ENCODE data around the gene GRB7.
"Not testable (repeated sequence)": the region's sequence is repeated elsewhere in the genome, so short reads cannot be mapped to it uniquely, and the experiment has no call there.

GRB7 gene

DNA sequence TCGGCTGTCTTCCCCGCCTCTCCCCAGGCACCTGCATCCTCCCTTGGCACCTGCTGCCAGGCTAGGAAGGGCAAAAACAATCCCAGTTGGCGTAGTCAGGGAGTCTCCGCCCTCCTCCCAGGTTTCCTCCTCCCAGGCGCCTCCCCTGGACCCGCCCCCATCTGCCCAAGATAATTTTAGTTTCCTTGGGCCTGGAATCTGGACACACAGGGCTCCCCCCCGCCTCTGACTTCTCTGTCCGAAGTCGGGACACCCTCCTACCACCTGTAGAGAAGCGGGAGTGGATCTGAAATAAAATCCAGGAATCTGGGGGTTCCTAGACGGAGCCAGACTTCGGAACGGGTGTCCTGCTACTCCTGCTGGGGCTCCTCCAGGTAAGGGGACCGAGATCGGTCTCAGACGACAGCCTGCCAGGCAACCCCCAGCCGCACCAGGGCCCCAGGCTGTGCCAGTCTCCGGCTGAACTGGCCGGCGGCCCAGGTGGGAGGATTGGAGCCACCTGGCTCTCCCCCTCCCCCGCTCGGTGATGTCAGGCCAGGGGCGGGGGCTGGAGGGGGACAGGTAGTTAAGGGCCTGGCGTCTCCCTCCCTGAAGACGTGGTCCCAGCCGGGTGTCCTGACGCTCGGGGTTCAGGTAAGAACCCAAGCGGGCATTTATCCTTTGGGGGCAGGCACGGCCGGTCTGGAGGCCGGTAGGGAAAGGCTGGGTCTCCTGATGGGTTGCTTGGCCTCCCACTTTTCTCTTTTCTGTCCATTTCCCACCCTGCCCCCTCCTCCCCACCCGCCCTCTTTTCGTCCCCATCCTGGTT lies at the start of gene GRB7:
Gene GRB7 (plus strand): TSS at position 179 of the 808 bp plus-strand sequence. CDS start 4,364 bp downstream, outside the sequence.
- no peak for DNase-seq

- DNase-seq, result no peak
Observed at GRCh38 chr17:39688475-39688835, 49.3 kb upstream of the GRB7 start.

- no peak for DNase-seq
Observed at GRCh38 chr17:39688945-39689344, 48.8 kb upstream of the GRB7 start.

DNA sequence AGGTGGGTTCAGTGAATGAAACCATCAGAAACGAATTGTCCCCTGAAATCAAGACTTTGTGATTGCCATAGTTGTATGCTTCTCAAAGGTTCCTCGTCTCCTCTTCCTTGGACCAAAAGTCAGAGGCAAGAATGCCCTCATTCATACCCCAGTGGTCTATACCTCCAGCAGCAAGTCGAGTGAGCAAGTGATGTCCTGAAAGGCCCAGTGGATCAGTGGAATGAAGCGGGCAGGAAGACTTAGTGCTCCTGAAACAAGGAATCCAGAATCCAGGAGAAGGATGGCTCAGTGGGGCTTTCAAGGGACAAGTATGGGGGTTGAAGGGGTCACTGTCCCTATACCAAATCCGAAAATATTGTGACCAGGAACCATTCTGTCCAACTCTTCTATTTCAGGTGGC lies 43.1 kb upstream of the GRB7 start:
- DNase-seq, result no peak

DNA sequence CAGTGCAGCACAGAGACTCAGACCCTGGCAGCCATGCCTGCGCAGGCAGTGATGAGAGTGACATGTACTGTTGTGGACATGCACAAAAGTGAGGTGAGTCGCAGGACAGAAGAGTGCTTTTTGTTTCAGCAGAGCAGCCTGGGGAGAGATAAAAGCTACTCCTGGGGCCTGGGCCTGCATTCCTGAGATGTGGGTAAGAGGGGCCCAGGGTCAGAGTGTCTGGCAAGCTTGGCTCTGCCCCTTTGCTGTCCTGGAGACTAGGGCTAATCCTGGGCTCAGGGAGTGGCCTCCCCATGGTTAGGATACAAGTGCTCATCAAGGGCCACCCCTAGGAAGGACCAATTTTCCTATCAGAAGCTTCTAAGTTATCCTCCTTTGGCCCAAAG lies 42.7 kb upstream of the GRB7 start:
- no peak for DNase-seq

- DNase-seq, result no peak
Observed at GRCh38 chr17:39696731-39697130, 41.0 kb upstream of the GRB7 start.

- no peak for DNase-seq
Observed at GRCh38 chr17:39697961-39698360, 39.8 kb upstream of the GRB7 start.

GRCh38 chr17:39699157-39699817 lies 38.5 kb upstream of the GRB7 start:
- not testable (repeated sequence) for DNase-seq

GRCh38 chr17:39699818-39700147 lies 38.0 kb upstream of the GRB7 start, which contains the start of gene ERBB2:
TSS of gene ERBB2 (plus strand) at chr17:39700064. CDS start at chr17:39700239, 175 bp downstream.
- no peak for DNase-seq

- no peak for DNase-seq
Observed at GRCh38 chr17:39700148-39700987, 37.4 kb upstream of the GRB7 start.

- no peak for DNase-seq
Observed at GRCh38 chr17:39701012-39701783, 36.5 kb upstream of the GRB7 start.

GRCh38 chr17:39701784-39702422 lies 35.8 kb upstream of the GRB7 start:
- DNase-seq, result no peak

GRCh38 chr17:39702901-39703893 lies 34.5 kb upstream of the GRB7 start:
- no peak for DNase-seq

GRCh38 chr17:39703913-39704312 lies 33.8 kb upstream of the GRB7 start:
- DNase-seq, result no peak

GRCh38 chr17:39704821-39705551 lies 32.8 kb upstream of the GRB7 start:
- DNase-seq, result no peak

GRCh38 chr17:39705786-39706348 lies 31.9 kb upstream of the GRB7 start:
- no peak for DNase-seq

GRCh38 chr17:39706383-39706782 lies 31.4 kb upstream of the GRB7 start:
- no peak for DNase-seq

- DNase-seq, result peak in 1 of 2 donors; percentile 29
Observed at GRCh38 chr17:39706921-39707337, 30.8 kb upstream of the GRB7 start.

DNA sequence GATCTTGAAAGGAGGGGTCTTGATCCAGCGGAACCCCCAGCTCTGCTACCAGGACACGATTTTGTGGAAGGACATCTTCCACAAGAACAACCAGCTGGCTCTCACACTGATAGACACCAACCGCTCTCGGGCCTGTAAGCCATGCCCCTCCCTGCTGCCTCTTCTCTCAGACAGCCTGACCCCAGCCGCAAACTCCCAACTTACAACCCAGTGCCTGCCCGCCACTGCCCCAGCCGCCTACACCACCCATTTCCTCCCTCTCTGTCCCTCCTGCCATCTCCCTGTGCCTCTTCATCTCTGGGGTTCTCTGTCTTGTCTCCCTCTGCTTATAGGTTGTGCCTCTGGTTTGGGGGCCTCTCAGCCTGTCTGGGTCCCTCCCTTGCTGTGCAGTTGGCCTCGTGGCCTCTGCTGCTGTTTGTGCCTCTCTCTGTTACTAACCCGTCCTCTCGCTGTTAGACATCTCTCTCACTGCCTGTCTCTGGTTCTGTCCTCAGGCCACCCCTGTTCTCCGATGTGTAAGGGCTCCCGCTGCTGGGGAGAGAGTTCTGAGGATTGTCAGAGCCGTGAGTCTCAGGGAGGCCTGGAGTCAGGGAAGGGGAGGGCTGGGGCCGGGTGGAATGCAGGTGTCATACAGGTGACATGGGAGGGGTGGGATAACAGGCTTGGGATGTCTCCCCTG lies 28.3 kb upstream of the GRB7 start:
- no peak for DNase-seq
